Activated CD8-positive, alpha-beta memory T cell treated with anti-CD3 and anti-CD28 coated beads for 4 hours (primary cell): ENCODE data around the gene RXRG.

ENCODE experiments used
- DNase-seq, 2 donors: peaks; one replicate each; pipeline ENCODE4 v3.0.0-alpha.2; 2020; ENCODE audit warnings: low read depth in 2 of 2

The RXRG gene

GRCh38 chr1:165409657-165410358, 35.1 kb downstream of the RXRG start:
- no peak for DNase-seq

GRCh38 chr1:165408518-165408917, 36.4 kb downstream of the RXRG start:
- no peak for DNase-seq

GRCh38 chr1:165407398-165407797, 37.5 kb downstream of the RXRG start:
- no peak for DNase-seq

GRCh38 chr1:165403835-165404482, 41.0 kb downstream of the RXRG start:
- no peak for DNase-seq

GRCh38 chr1:165402517-165403111, 42.3 kb downstream of the RXRG start:
- DNase-seq, result no peak

- no peak for DNase-seq
Observed at GRCh38 chr1:165397944-165398343, 47.0 kb downstream of the RXRG start.

- no peak for DNase-seq
Observed at GRCh38 chr1:165395901-165396300, 49.0 kb downstream of the RXRG start.

- no peak for DNase-seq
Observed at GRCh38 chr1:165395478-165395877, 49.4 kb downstream of the RXRG start.

- DNase-seq, result peak; percentile 74 to 78
Observed at GRCh38 chr1:165392634-165393571, 52.0 kb downstream of the RXRG start.

GRCh38 chr1:165389609-165390008, 55.3 kb downstream of the RXRG start:
- DNase-seq, result no peak

- no peak for DNase-seq
Observed at GRCh38 chr1:165387961-165388360, 57.0 kb downstream of the RXRG start.

- DNase-seq, result no peak
Observed at GRCh38 chr1:165387505-165387904, 57.4 kb downstream of the RXRG start.

- no peak for DNase-seq
Observed at GRCh38 chr1:165383599-165384405, 61.1 kb downstream of the RXRG start.

GRCh38 chr1:165383067-165383466, 61.9 kb downstream of the RXRG start:
- DNase-seq, result no peak

- DNase-seq, result no peak
Observed at GRCh38 chr1:165381745-165382505, 63.0 kb downstream of the RXRG start.

- no peak for DNase-seq
Observed at GRCh38 chr1:165376811-165377311, 68.1 kb downstream of the RXRG start.

GRCh38 chr1:165376041-165376810, 68.7 kb downstream of the RXRG start:
- DNase-seq, result no peak

GRCh38 chr1:165375623-165376022, 69.3 kb downstream of the RXRG start:
- no peak for DNase-seq

- DNase-seq, result no peak
Observed at GRCh38 chr1:165371588-165372225, 73.2 kb downstream of the RXRG start.
